ENCODE measurements around the gene MYH7. TPM values are rescaled to one million over a fixed set of nuclear protein-coding genes. Genes with fewer than 3 reads are reported as not detected.

MYH7 gene
- total and polyA plus RNA-seq, 4 donors, result 0.33 to 1.6 TPM; not detected in 2

DNA sequence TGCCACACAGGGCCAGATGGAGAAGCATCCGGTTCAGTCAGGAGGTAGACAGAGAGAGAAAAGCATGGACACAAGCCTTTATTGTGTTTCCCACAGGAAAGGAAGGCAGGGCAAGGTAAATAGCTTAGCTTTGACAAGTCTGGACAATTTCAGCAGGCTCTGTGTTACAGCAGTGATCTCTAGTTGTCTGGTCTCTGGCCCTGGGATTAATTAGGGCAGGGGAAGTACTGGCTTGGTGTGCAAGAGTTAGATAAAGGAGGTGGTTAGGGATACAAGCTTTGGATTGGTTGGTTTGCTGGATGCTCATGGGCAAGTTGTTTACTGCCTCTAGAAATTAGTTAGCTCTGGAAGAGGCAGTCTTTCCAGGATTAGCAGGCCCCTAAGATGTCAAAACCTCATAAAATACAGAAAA lies 19.0 kb upstream of the MYH7 start:
- no peaks in the 10 kb centered on the region for H3K36me3 ChIP-seq (ENCODE audit: control insufficient read depth in 1 of 2, insufficient read depth in 2 of 2, low read length in 1 of 2)
- ATAC-seq (ENCODE audit: low FRiP score), result no peak
- no peak overlapping the region for H3K27ac ChIP-seq (ENCODE audit: low read depth in 1 of 2, low read length in 2 of 2)
- 26 to 34% methylated on average over 1 of the region's 1 CpG for WGBS, 2 donors
- no peaks in the 10 kb centered on the region for H3K9me3 ChIP-seq (ENCODE audit: control insufficient read depth, low read length)
- peaks cover 0 to 3% of the 10 kb centered on the region in 2 donors for H3K27me3 ChIP-seq (ENCODE audit: control insufficient read depth in 1 of 2, insufficient read depth in 2 of 2, low read length in 1 of 2)
- H3K4me1 ChIP-seq (ENCODE audit: control insufficient read depth in 1 of 2, insufficient read depth in 2 of 2, low read length in 2 of 2), result no peaks in the 10 kb centered on the region
- intact Hi-C loops (cut with DNase I), result no loop called here
- DNase-seq, result no peak
- no peak overlapping the region for H3K4me3 ChIP-seq (ENCODE audit: low read length in 2 of 2)

DNA sequence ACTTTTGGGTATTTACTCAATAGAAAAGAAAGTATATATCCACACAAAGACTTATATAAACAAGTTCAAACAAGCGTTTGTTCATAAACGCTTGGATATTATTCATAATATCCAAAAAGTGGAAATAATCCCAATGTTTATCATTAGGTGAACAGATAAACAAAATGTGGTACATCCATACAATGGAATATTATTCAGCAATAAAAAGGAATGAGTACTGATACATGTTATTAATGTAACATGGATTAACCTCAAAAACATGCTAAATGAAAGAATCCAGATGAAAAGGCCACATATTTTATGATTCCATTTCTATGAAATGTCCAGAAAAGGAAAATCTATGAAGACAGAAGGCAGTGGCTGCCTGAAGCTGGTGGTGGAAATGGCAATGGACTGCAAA lies 16.8 kb upstream of the MYH7 start:
- DNase-seq (no peak), ATAC-seq (ENCODE audit: low FRiP score) (no peak)
- Histone ChIP-seq H3K4me3 (ENCODE audit: low read length in 2 of 2) (no peak overlapping the region), H3K9me3 (ENCODE audit: control insufficient read depth, low read length) (no peaks in the 10 kb centered on the region), H3K27ac (ENCODE audit: low read depth in 1 of 2, low read length in 2 of 2) (no peak overlapping the region), H3K4me1 (ENCODE audit: control insufficient read depth in 1 of 2, insufficient read depth in 2 of 2, low read length in 2 of 2) (no peaks in the 10 kb centered on the region), H3K27me3 (ENCODE audit: control insufficient read depth in 1 of 2, insufficient read depth in 2 of 2, low read length in 1 of 2) (peaks cover 0 to 1% of the 10 kb centered on the region in 2 donors), H3K36me3 (ENCODE audit: control insufficient read depth in 1 of 2, insufficient read depth in 2 of 2, low read length in 1 of 2) (no peaks in the 10 kb centered on the region)
- 90 to 93% methylated on average over 2 of the region's 2 CpGs for WGBS, 2 donors
- intact Hi-C loops (cut with DNase I), result no loop called here

GRCh38 chr14:23450379-23450778 lies 14.9 kb upstream of the MYH7 start:
- Histone ChIP-seq H3K27me3 (ENCODE audit: control insufficient read depth in 1 of 2, insufficient read depth in 2 of 2, low read length in 1 of 2) (peaks cover 0 to 1% of the 10 kb centered on the region in 2 donors), H3K4me1 (ENCODE audit: control insufficient read depth in 1 of 2, insufficient read depth in 2 of 2, low read length in 2 of 2) (no peaks in the 10 kb centered on the region), H3K27ac (ENCODE audit: low read depth in 1 of 2, low read length in 2 of 2) (no peak overlapping the region), H3K4me3 (ENCODE audit: low read length in 2 of 2) (no peak overlapping the region), H3K36me3 (ENCODE audit: control insufficient read depth in 1 of 2, insufficient read depth in 2 of 2, low read length in 1 of 2) (no peaks in the 10 kb centered on the region), H3K9me3 (ENCODE audit: control insufficient read depth, low read length) (no peaks in the 10 kb centered on the region)
- intact Hi-C loops (cut with DNase I), result no loop called here
- ATAC-seq (ENCODE audit: low FRiP score), result no peak
- WGBS, 2 donors, result 52 to 72% methylated on average over 2 of the region's 2 CpGs
- no peak for DNase-seq

DNA sequence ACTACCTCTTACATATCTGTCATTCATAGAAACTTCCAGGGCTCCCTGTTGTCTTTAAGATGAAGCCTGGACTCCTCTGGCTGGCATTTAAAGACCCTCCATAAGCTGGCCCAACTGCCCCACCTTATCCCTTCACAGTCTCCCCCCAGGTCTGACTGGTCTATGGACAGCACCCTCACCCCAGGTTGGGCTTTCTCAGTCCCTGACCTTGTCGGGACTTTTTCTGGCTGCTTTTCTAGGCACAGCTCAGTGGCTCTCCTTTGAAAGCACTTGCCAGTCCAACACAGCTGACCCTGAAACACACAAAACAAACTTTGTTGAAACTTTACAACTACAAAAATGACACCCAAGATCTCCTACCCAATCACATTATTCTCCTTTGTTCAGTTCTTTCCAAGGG lies 13.9 kb upstream of the MYH7 start:
- WGBS, 2 donors, result 56 to 69% methylated on average over 1 of the region's 1 CpG
- no peaks in the 10 kb centered on the region for H3K4me1 ChIP-seq (ENCODE audit: control insufficient read depth in 1 of 2, insufficient read depth in 2 of 2, low read length in 2 of 2)
- H3K27ac ChIP-seq (ENCODE audit: low read depth in 1 of 2, low read length in 2 of 2), result no peak overlapping the region
- H3K27me3 ChIP-seq (ENCODE audit: control insufficient read depth in 1 of 2, insufficient read depth in 2 of 2, low read length in 1 of 2), result peaks cover 0 to 1% of the 10 kb centered on the region in 2 donors
- no peak overlapping the region for H3K4me3 ChIP-seq (ENCODE audit: low read length in 2 of 2)
- no peak for ATAC-seq (ENCODE audit: low FRiP score)
- no peak for DNase-seq
- H3K9me3 ChIP-seq (ENCODE audit: control insufficient read depth, low read length), result no peaks in the 10 kb centered on the region
- intact Hi-C loops (cut with DNase I), result no loop called here
- no peaks in the 10 kb centered on the region for H3K36me3 ChIP-seq (ENCODE audit: control insufficient read depth in 1 of 2, insufficient read depth in 2 of 2, low read length in 1 of 2)

DNA sequence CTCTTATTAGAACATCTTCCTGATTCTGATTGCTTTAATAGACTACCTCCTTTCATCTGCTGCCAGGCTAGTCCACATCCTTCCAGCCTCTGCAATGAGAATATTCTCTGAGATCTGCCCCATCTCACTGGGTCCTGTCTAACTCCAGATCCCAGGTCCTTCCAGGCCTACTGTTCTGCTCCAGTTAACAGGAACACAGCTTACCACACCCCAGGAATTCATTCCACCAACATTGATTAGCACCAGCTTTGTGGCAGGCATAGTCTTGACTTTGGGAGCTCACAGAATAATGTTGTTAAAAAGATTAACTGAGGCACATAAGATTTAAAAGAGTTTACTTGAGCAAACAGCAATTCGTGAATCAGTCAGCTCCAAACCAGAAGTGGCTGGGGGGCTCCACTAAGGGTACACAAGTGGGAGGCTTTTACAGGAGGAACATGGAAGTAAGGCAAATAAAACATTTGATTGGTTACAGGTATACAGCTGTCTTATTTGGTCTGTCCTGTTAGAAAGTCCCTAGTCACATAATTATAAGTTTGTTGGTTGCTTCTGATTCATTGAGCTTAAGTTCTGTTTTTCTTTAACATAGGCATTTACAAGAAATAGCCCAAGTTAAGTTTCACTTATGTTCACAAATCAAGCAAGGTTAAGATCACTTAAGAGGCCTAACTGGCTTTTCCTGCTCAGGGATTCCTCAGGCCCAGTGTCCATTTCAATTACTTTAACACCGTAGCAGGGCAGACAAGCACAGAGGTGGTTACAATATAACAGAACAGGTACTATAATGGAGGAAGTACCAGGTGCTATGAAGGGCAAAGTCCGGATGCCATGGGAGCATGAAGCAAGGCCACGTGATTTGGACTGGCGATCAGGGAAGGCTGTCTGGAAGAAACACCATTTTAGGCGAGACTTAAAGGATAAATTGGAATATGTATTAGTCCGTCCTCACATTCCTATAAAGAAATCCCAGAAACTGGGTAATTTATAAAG lies 12.2 kb upstream of the MYH7 start:
- Histone ChIP-seq H3K9me3 (ENCODE audit: control insufficient read depth, low read length) (no peaks in the 10 kb centered on the region), H3K36me3 (ENCODE audit: control insufficient read depth in 1 of 2, insufficient read depth in 2 of 2, low read length in 1 of 2) (no peaks in the 10 kb centered on the region), H3K27ac (ENCODE audit: low read depth in 1 of 2, low read length in 2 of 2) (no peak overlapping the region), H3K27me3 (ENCODE audit: control insufficient read depth in 1 of 2, insufficient read depth in 2 of 2, low read length in 1 of 2) (peaks cover 0 to 1% of the 10 kb centered on the region in 2 donors), H3K4me1 (ENCODE audit: control insufficient read depth in 1 of 2, insufficient read depth in 2 of 2, low read length in 2 of 2) (no peaks in the 10 kb centered on the region), H3K4me3 (ENCODE audit: low read length in 2 of 2) (no peak overlapping the region)
- no peak for DNase-seq
- 86 to 92% methylated on average over 7 of the region's 7 CpGs for WGBS, 2 donors
- intact Hi-C loops (cut with DNase I), result no loop called here
- ATAC-seq (ENCODE audit: low FRiP score), result no peak

- no peak overlapping the region for H3K4me3 ChIP-seq (ENCODE audit: low read length in 2 of 2)
- intact Hi-C loops (cut with DNase I), result no loop called here
- ATAC-seq (ENCODE audit: low FRiP score), result no peak
- H3K36me3 ChIP-seq (ENCODE audit: control insufficient read depth in 1 of 2, insufficient read depth in 2 of 2, low read length in 1 of 2), result no peaks in the 10 kb centered on the region
- WGBS, 2 donors, result 35 to 42% methylated on average over 4 of the region's 4 CpGs
- DNase-seq, result no peak
- no peaks in the 10 kb centered on the region for H3K9me3 ChIP-seq (ENCODE audit: control insufficient read depth, low read length)
- no peak overlapping the region for H3K27ac ChIP-seq (ENCODE audit: low read depth in 1 of 2, low read length in 2 of 2)
- no peaks in the 10 kb centered on the region for H3K4me1 ChIP-seq (ENCODE audit: control insufficient read depth in 1 of 2, insufficient read depth in 2 of 2, low read length in 2 of 2)
- peaks cover 0 to 1% of the 10 kb centered on the region in 2 donors for H3K27me3 ChIP-seq (ENCODE audit: control insufficient read depth in 1 of 2, insufficient read depth in 2 of 2, low read length in 1 of 2)
Measured at GRCh38 chr14:23446291-23446851, 10.9 kb upstream of the MYH7 start.

GRCh38 chr14:23445773-23446172 lies 10.3 kb upstream of the MYH7 start:
- Histone ChIP-seq H3K4me1 (ENCODE audit: control insufficient read depth in 1 of 2, insufficient read depth in 2 of 2, low read length in 2 of 2) (no peaks in the 10 kb centered on the region), H3K27me3 (ENCODE audit: control insufficient read depth in 1 of 2, insufficient read depth in 2 of 2, low read length in 1 of 2) (peaks cover 0 to 1% of the 10 kb centered on the region in 2 donors), H3K27ac (ENCODE audit: low read depth in 1 of 2, low read length in 2 of 2) (no peak overlapping the region), H3K4me3 (ENCODE audit: low read length in 2 of 2) (no peak overlapping the region), H3K9me3 (ENCODE audit: control insufficient read depth, low read length) (no peaks in the 10 kb centered on the region), H3K36me3 (ENCODE audit: control insufficient read depth in 1 of 2, insufficient read depth in 2 of 2, low read length in 1 of 2) (no peaks in the 10 kb centered on the region)
- DNase-seq (no peak), ATAC-seq (ENCODE audit: low FRiP score) (no peak)
- WGBS, 2 donors, result 69 to 70% methylated on average over 4 of the region's 4 CpGs
- intact Hi-C loops (cut with DNase I), result no loop called here

DNA sequence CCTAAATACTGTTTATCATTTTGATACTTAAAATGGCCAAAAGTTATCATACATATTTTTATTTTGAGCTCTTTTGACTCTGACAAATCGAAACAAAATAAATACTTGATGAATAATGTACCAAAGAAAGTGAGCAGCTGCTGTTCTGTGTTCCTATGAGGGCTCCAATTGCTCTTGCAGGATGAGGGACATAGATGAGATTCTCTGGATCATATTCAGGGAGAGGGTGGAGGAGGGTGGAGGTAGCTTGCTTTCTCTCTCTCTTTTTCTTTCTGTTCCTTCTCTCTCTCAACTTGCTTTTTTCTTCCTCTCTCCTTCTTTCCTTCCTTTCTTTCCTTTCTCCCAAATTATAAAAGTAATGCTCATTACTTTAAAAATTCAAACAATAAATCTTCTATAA lies 8.9 kb upstream of the MYH7 start:
- no peaks in the 10 kb centered on the region for H3K4me1 ChIP-seq (ENCODE audit: control insufficient read depth in 1 of 2, insufficient read depth in 2 of 2, low read length in 2 of 2)
- H3K36me3 ChIP-seq (ENCODE audit: control insufficient read depth in 1 of 2, insufficient read depth in 2 of 2, low read length in 1 of 2), result no peaks in the 10 kb centered on the region
- H3K4me3 ChIP-seq (ENCODE audit: low read length in 2 of 2), result no peak overlapping the region
- H3K27me3 ChIP-seq (ENCODE audit: control insufficient read depth in 1 of 2, insufficient read depth in 2 of 2, low read length in 1 of 2), result no peaks in the 10 kb centered on the region
- no peak for DNase-seq
- H3K27ac ChIP-seq (ENCODE audit: low read depth in 1 of 2, low read length in 2 of 2), result no peak overlapping the region
- ATAC-seq (ENCODE audit: low FRiP score), result no peak
- no peaks in the 10 kb centered on the region for H3K9me3 ChIP-seq (ENCODE audit: control insufficient read depth, low read length)
- intact Hi-C loops (cut with DNase I), result no loop called here
- WGBS, 2 donors, result 66 to 81% methylated on average over 1 of the region's 1 CpG

DNA sequence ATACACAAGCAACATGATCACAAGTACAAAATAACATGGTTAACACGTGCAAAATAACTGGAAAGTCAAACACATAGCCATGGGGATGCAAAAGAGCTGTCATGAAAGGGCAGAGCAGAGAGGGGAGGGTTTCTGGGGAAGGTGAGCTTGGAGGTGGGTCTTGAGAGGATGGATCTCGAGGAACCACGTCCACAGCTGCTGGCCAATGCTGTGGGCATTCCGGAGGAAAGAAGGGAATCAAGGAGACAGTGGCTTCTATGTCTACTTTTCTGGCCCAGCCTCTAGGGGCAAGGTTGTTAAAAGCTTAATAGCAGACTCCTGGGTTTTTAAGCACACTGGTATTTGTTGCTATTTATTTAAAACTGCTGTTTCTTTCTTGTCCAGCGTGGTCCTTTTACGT lies 8.4 kb upstream of the MYH7 start:
- H3K27ac ChIP-seq (ENCODE audit: low read depth in 1 of 2, low read length in 2 of 2), result no peak overlapping the region
- H3K4me3 ChIP-seq (ENCODE audit: low read length in 2 of 2), result no peak overlapping the region
- no peak for ATAC-seq (ENCODE audit: low FRiP score)
- no peaks in the 10 kb centered on the region for H3K36me3 ChIP-seq (ENCODE audit: control insufficient read depth in 1 of 2, insufficient read depth in 2 of 2, low read length in 1 of 2)
- H3K9me3 ChIP-seq (ENCODE audit: control insufficient read depth, low read length), result no peaks in the 10 kb centered on the region
- intact Hi-C loops (cut with DNase I), result no loop called here
- 72 to 75% methylated on average over 6 of the region's 6 CpGs for WGBS, 2 donors
- DNase-seq, result no peak
- no peaks in the 10 kb centered on the region for H3K4me1 ChIP-seq (ENCODE audit: control insufficient read depth in 1 of 2, insufficient read depth in 2 of 2, low read length in 2 of 2)
- H3K27me3 ChIP-seq (ENCODE audit: control insufficient read depth in 1 of 2, insufficient read depth in 2 of 2, low read length in 1 of 2), result no peaks in the 10 kb centered on the region

All from aorta (tissue), 5 donors.